Astrocyte of the hippocampus (primary cell): ENCODE results near the gene PRMT1.

Experiments used
- DNase-seq: peaks from one replicate; pipeline ENCODE4 v3.0.0; 2011; ENCODE audit warnings: low read depth, low spot score

Gene PRMT1

GRCh38 chr19:49667473-49667872, 9.6 kb upstream of the PRMT1 start:
- no peak for DNase-seq

GRCh38 chr19:49669516-49669915, 7.6 kb upstream of the PRMT1 start:
- no peak for DNase-seq

GRCh38 chr19:49672131-49672919, 4.7 kb upstream of the PRMT1 start:
- peak; percentile 87 for DNase-seq

- no peak for DNase-seq
Observed at GRCh38 chr19:49676136-49676783, 811 bp upstream of the PRMT1 start.

- peak; percentile 100 for DNase-seq
Observed at GRCh38 chr19:49676784-49677230, 264 bp upstream of the PRMT1 start.

GRCh38 chr19:49677901-49678674, 1.0 kb downstream of the PRMT1 start:
- DNase-seq = peak; percentile 84

- DNase-seq = no peak
Observed at GRCh38 chr19:49678985-49679770, 2.1 kb downstream of the PRMT1 start.

- no peak for DNase-seq
Observed at GRCh38 chr19:49679771-49680413, 2.8 kb downstream of the PRMT1 start.

- peak; percentile 95 for DNase-seq
Observed at GRCh38 chr19:49680421-49681351, 3.6 kb downstream of the PRMT1 start.

GRCh38 chr19:49681830-49682229, 4.8 kb downstream of the PRMT1 start:
- no peak for DNase-seq

GRCh38 chr19:49682274-49682673, 5.2 kb downstream of the PRMT1 start:
- DNase-seq = no peak

GRCh38 chr19:49683814-49684250, 6.8 kb downstream of the PRMT1 start:
- DNase-seq = no peak

GRCh38 chr19:49684251-49684982, 7.3 kb downstream of the PRMT1 start:
- DNase-seq = no peak

- DNase-seq = no peak
Observed at GRCh38 chr19:49684983-49685553, 8.0 kb downstream of the PRMT1 start.

GRCh38 chr19:49685845-49686332, 8.8 kb downstream of the PRMT1 start:
- DNase-seq = no peak

- no peak for DNase-seq
Observed at GRCh38 chr19:49686503-49687088, 9.5 kb downstream of the PRMT1 start.

GRCh38 chr19:49687150-49687549, 10.1 kb downstream of the PRMT1 start:
- no peak for DNase-seq
